LNCAP (cell line): ENCODE data around the gene PHC2.

Source experiments
- CTCF ChIP-seq: fragments of 450-650 bp; IDR thresholded peaks from 2 replicates; pipeline ENCODE4 v1.5.1; 2017; ENCODE audit warnings: mild to moderate bottlenecking

The PHC2 gene

DNA sequence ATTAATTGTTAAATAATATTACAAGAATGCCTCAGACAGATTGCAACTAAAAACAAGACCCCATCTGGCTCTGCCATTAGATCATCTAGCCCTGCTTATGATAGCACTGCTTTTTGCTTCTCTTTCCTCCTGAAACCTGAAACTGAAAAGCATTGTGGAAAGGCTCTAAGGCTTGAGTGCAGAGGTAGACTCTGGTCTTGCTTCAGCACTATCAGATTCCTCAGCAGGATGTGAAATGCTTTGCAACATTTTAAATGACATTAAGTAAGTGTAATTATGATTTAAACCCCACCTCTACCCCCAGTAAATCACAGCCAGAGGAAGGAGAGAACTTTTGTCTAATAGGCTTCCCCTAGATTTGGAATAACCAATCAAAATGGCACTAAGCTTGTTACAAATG, 32.9 kb downstream of the PHC2 start:
- TF ChIP-seq CTCF, result no peak

DNA sequence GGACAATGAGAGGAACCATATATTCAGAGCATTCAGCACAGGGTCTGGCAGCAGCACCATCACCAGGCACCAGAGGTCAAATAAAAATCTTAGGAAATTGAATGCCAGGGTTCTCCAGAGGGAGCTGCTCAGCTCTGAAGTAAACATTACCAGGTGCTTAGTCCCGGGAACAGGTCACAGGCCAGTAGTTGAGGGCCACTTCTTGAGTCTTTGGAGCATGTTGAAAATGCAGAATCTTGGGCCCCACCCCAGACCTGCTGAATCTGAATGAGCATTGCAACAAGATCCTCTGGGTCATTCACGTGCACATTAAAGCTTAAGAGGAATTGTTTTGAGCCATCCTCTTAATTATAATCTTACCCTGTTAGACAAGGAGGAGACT, 33.8 kb downstream of the PHC2 start:
- TF ChIP-seq CTCF, result no peak

DNA sequence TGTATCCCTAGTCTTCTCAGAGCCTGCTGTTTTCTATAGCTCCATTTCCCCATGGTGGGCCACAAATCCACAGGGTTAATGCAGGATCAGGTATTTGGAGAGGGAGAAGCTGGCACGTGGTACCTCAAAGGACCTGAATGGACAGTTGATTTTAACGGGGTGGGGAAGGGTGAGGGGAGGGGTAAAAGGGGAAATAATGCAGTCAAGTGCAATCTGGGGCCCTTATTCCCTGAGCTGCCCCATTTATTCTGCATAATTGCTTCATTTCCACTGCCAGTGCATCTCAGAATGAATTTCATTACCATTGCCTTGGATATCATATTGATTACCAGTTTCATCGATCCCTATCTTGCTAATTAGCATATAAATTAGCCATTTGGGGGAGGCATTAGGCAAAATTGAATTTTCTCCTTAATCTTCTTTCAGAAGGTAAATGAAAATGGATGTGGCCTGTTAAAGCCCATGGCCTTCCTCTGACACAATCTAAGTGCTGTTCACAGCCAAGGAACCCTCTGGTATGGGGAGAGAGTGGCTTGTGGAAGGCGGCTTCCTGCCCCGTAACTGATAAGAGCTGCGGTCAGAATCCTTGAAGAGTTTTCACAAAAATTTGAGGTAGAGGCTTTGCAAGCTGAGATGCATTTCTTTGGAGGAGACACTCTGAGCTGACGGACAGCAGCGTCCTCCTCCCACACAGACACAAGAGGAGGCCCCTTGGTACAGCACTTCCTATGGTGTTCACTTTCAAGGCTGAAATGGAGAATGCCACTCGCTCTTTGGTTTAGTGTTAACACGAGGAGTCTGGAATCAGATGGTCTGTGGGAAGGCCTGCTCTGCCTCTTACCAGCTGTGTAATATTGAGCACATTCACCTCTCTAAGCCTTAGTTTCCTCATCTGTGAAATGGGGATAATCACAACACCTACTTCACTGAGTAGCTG, 34.4 kb downstream of the PHC2 start:
- no peak for TF ChIP-seq CTCF

GRCh38 chr1:33394770-33395169, 36.1 kb downstream of the PHC2 start:
- no peak for TF ChIP-seq CTCF

- TF ChIP-seq CTCF, result no peak
Observed at GRCh38 chr1:33393991-33394390, 36.9 kb downstream of the PHC2 start.

DNA sequence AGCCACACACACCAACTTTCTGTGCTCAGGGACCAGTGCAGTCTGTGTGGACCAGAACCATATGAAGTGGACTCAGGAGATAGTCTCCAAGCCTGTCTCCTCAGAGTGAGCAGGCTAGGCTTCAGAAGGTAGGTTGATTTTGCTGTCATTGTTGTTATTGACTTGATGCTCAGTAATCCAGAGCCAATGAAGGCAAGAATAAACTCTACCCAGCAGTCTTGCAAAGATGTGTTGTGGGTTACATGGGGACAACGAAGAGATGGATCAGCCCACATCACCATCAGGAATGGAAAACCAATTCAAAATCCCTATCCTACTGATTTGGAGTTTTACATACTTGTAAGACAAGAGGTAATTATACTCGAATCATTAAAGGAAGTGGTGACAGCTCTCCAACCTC, 37.4 kb downstream of the PHC2 start:
- TF ChIP-seq CTCF, result no peak

DNA sequence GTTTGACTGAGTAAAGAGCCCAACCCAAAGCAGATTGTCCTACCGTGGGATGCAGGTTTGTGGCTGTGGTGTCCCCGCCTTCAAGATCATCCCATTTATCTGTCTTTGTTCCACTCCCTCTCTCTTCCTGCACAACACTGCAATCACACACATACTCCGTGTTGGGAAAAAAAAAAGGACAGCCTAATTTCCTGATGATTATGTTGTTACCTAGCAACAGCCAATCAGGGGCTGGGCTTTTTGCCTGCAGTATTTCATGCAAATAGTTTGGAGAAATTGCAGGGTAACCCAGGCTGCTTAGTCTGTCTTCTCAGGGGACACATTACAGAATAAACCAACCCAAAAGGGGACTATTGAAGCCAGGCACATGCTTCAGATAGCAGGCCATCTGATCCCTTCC, 38.3 kb downstream of the PHC2 start:
- TF ChIP-seq CTCF, result no peak

GRCh38 chr1:33392206-33392605, 38.7 kb downstream of the PHC2 start:
- no peak for TF ChIP-seq CTCF
